ENCODE measurements around the gene KCND3.
"Not testable (repeated sequence)": the region's sequence is repeated elsewhere in the genome, so short reads cannot be mapped to it uniquely, and the experiment has no call there.

Gene KCND3

DNA sequence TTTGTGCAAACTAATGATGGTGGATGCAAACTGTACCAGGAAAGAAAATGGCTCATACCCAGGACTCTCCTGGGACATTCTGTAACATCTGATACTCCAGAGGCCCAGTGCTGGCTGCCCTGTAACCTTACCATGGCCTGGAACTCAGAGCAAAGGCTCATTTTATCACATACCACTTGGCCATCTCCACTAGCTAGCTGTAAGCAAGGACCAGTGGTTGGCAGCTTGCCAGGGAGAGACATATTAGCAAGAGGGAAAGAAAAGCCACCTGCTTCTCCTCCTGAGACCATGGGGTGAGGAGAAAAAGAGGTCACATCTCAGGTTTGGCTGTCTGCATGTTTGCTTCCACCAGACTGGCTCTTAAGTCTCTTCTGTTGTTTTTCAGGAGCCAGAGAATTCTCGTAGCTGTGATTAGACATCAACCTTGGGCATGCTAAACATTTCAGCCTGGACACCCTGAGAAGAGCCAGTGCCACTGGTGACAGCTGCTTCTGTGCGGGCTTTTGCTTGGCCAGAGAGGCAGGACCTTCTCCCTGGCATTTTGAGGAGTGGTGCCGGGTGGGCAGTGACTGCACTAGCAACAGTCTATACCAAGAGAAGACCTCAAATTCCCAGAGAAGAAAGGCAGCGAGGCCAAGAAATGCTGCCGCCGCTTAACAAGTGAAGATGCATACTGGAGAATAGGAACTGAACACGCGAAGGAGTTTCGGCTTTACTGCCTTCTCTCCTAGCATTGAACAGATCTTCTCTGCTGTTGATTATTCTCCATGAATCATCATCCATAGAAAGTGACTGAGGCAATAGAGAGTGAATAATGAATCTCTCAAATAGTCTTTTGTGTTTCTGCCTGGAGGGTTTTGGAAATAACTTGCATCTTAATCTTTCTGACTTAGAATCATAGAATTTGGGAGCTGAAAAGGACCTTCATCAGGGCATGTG, 243.5 kb downstream of the KCND3 start:
- Histone ChIP-seq H3K27ac (ENCODE audit: low read depth, low read length) (no peak overlapping the region), H3K36me3 (ENCODE audit: control insufficient read depth in 1 of 2, insufficient read depth in 2 of 2, low read length in 2 of 2) (no peaks in the 10 kb centered on the region), H3K4me1 (ENCODE audit: control insufficient read depth in 1 of 2, insufficient read depth in 2 of 2, low read length in 2 of 2) (no peaks in the 10 kb centered on the region), H3K4me3 (ENCODE audit: low read depth in 1 of 2, low read length in 2 of 2) (no peak overlapping the region), H3K9me3 (ENCODE audit: control insufficient read depth in 1 of 2, low read length in 2 of 2) (no peaks in the 10 kb centered on the region), H3K27me3 (ENCODE audit: control insufficient read depth in 1 of 2, insufficient read depth in 2 of 2, low read length in 2 of 2) (peaks cover 4 to 18% of the 10 kb centered on the region in 2 donors), H3K9ac (ENCODE audit: low read depth in 1 of 2, low read length in 2 of 2) (no peak overlapping the region)

DNA sequence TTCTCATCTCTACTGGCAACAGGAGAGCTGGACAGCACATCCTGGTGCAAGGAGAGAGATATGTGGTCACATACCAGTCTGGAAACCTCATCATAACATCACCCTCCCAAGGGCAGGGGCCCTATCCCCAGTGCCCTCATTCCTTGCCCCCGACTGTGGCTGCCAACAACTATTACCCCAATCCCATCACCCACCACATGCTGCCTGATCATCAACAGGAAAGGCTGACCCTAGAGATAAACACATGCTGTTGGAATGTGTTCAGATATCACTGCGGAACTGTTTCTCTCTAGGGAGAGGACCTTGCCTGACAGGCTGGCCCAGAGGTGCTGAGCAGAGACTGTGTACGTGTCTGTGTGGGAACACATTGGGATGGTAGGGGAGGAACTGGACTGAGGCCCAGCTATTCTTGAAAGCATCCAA, 245.8 kb downstream of the KCND3 start:
- Histone ChIP-seq H3K27me3 (ENCODE audit: control insufficient read depth in 1 of 2, insufficient read depth in 2 of 2, low read length in 2 of 2) (peaks cover 4 to 18% of the 10 kb centered on the region in 2 donors), H3K36me3 (ENCODE audit: control insufficient read depth in 1 of 2, insufficient read depth in 2 of 2, low read length in 2 of 2) (no peaks in the 10 kb centered on the region), H3K4me3 (ENCODE audit: low read depth in 1 of 2, low read length in 2 of 2) (no peak overlapping the region), H3K4me1 (ENCODE audit: control insufficient read depth in 1 of 2, insufficient read depth in 2 of 2, low read length in 2 of 2) (peaks cover 3 to 11% of the 10 kb centered on the region in 2 donors), H3K9ac (ENCODE audit: low read depth in 1 of 2, low read length in 2 of 2) (no peak overlapping the region), H3K9me3 (ENCODE audit: control insufficient read depth in 1 of 2, low read length in 2 of 2) (no peaks in the 10 kb centered on the region), H3K27ac (ENCODE audit: low read depth, low read length) (no peak overlapping the region)

DNA sequence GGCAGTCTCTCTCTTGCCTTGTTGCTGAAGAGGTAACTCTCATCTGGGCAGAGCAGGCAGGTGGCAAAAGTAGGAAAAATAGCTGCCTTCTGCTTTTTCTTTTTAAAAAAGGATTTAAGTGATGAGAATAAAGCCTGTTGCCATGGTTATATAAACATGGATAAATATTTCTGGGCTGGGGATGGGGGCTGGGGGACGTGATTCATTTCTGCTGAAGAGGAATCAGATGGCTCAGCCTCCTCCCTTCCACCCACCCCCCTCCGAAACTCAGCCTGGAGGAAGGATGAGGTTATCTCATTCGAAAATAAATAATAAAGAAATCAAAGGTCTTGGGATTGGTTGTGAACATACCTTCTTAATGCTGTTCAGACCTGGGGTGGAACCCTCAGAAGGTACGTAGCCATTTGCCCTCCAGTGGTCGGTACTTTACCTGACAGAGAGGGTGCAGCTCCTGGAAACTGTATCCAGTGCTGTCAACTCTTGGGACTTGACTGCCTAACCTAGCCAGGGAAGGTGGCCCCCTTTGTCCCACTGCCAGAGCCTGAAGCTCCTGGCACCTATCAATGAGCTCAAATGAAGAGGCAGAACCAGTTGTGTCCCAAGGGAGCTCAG, 246.4 kb downstream of the KCND3 start:
- H3K36me3 ChIP-seq (ENCODE audit: control insufficient read depth in 1 of 2, insufficient read depth in 2 of 2, low read length in 2 of 2) = no peaks in the 10 kb centered on the region
- H3K9ac ChIP-seq (ENCODE audit: low read depth in 1 of 2, low read length in 2 of 2) = no peak overlapping the region
- no peaks in the 10 kb centered on the region for H3K9me3 ChIP-seq (ENCODE audit: control insufficient read depth in 1 of 2, low read length in 2 of 2)
- H3K4me3 ChIP-seq (ENCODE audit: low read depth in 1 of 2, low read length in 2 of 2) = no peak overlapping the region
- H3K27ac ChIP-seq (ENCODE audit: low read depth, low read length) = no peak overlapping the region
- peaks cover 4 to 20% of the 10 kb centered on the region in 2 donors for H3K27me3 ChIP-seq (ENCODE audit: control insufficient read depth in 1 of 2, insufficient read depth in 2 of 2, low read length in 2 of 2)
- H3K4me1 ChIP-seq (ENCODE audit: control insufficient read depth in 1 of 2, insufficient read depth in 2 of 2, low read length in 2 of 2) = peaks cover 5 to 18% of the 10 kb centered on the region in 2 donors

DNA sequence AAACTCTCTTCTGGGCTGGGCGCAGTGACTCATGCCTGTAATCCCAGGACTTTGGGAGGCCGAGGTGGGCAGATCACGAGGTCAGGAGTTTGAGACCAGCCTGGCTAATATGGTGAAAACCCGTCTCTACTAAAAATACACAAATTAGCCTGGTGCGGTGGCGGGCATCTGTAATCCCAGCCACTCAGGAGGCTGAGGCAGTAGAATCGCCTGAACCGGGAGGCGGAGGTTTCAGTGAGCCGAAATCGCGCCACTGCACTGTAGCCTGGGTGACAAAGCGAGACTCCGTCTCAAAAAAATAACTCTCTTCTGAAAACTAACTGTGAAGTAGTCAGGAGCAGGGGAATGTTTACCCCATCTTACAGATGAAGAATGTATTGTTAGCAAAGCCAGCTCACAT, 247.2 kb downstream of the KCND3 start:
- H3K4me1 ChIP-seq (ENCODE audit: control insufficient read depth in 1 of 2, insufficient read depth in 2 of 2, low read length in 2 of 2) = peaks cover 12 to 24% of the 10 kb centered on the region in 2 donors
- H3K9me3 ChIP-seq (ENCODE audit: control insufficient read depth in 1 of 2, low read length in 2 of 2); H3K27ac ChIP-seq (ENCODE audit: low read depth, low read length); H3K4me3 ChIP-seq (ENCODE audit: low read depth in 1 of 2, low read length in 2 of 2); H3K36me3 ChIP-seq (ENCODE audit: control insufficient read depth in 1 of 2, insufficient read depth in 2 of 2, low read length in 2 of 2); H3K9ac ChIP-seq (ENCODE audit: low read depth in 1 of 2, low read length in 2 of 2): not testable (repeated sequence)
- peaks cover 4 to 22% of the 10 kb centered on the region in 2 donors for H3K27me3 ChIP-seq (ENCODE audit: control insufficient read depth in 1 of 2, insufficient read depth in 2 of 2, low read length in 2 of 2)

DNA sequence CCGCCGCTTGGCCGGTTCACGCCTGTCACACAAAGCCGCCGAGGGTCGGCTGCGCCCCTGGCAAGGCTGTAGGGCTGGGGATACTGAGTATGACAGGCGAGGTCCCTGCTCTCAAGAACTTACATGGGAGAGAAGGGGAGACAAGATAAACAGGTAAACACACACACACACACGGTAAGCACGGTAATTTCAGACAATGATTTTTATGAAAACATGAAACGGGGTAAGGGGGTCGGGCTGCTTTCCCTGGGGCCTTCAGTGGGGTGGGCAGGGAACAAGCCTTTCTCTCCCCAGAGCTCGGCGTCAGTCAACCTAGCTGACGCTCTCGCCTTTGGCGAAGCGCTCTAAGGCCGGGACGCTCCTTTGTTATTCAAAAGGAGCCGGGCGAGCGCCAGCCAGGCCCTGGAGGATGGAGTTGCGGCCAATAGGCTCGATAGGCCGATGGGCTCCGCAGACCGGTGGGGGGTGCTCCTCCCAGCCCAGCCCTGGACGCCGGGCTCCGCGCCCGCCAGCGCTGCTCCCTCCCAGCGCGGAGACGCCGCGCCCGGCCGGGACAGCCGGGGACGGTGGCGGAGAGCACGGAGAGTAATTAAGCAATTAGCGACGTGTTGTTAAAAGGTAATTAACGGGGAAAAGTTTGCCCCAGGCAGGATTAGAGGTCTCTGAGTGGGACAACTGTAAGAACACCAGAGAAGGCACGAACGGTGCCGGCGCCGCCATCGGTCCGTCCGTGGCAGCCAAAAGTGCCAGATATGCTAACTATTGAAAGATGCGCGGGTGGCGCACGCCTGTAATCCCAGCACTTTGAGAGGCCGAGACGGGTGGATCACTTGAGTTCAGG, 249.3 kb downstream of the KCND3 start:
- Histone ChIP-seq H3K27ac (ENCODE audit: low read depth, low read length) (peak overlapping the region; percentile 84), H3K4me1 (ENCODE audit: control insufficient read depth in 1 of 2, insufficient read depth in 2 of 2, low read length in 2 of 2) (peaks cover 24 to 26% of the 10 kb centered on the region in 2 donors)

DNA sequence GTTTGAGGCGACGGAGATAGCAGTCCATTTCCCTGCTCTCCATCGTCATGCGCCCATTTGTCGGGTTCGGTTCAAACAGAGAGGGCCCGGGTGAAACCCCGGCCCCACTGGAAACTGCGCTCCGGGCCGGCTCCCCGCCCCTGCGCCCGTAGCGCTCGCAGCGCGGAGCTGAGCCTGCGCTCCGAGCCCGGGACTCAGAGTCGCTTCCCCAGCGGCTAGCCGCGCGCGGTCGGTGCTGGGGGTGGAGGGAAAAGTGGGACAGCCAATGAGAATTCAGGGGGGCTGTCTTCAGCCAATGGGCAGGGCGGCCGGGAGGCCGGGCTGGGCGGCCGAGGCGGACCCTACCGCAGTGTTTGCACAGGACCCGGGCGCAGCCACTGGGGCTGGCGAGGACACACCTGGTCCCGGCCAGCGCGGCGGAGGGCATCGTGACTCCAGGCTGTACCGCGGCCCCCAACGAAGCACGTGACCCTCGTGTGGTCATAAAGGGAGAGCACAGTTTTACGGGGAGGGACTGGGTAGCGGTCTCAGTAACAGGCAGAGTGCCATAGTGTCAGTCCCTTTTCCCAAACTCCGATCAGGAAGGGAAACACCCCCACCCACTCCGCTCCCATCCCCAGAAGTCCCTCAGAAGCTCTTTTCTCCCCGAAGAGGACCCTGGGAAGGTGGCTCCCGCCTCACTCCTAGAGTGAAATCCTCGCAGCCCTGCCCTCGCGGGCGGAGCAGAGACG, 250.1 kb downstream of the KCND3 start, which contains the start of gene INKA2:
Gene INKA2, minus strand, starts transcription at position 202 of the 731 bp plus-strand sequence. Its CDS starts 153 bp downstream, at position 49.
- H3K4me3 ChIP-seq (ENCODE audit: low read depth in 1 of 2, low read length in 2 of 2) = peak within 1 kb of the TSS; percentile 81 to 84
- H3K27me3 ChIP-seq (ENCODE audit: control insufficient read depth in 1 of 2, insufficient read depth in 2 of 2, low read length in 2 of 2) = peaks cover 4 to 22% of the 10 kb centered on the region in 2 donors
- H3K4me1 ChIP-seq (ENCODE audit: control insufficient read depth in 1 of 2, insufficient read depth in 2 of 2, low read length in 2 of 2) = peaks cover 28 to 31% of the 10 kb centered on the region in 2 donors
- H3K36me3 ChIP-seq (ENCODE audit: control insufficient read depth in 1 of 2, insufficient read depth in 2 of 2, low read length in 2 of 2) = no peaks in the 10 kb centered on the region
- H3K9me3 ChIP-seq (ENCODE audit: control insufficient read depth in 1 of 2, low read length in 2 of 2) = no peaks in the 10 kb centered on the region
- H3K27ac ChIP-seq (ENCODE audit: low read depth, low read length) = peak within 1 kb of the TSS; percentile 84
- peak within 1 kb of the TSS; percentile 65 to 70 for H3K9ac ChIP-seq (ENCODE audit: low read depth in 1 of 2, low read length in 2 of 2)

More for the DNA sequence above, 249.3 kb downstream of the KCND3 start:
- Histone ChIP-seq H3K9me3 (ENCODE audit: control insufficient read depth in 1 of 2, low read length in 2 of 2) (no peaks in the 10 kb centered on the region), H3K4me3 (ENCODE audit: low read depth in 1 of 2, low read length in 2 of 2) (peak overlapping the region; percentile 81 to 84), H3K36me3 (ENCODE audit: control insufficient read depth in 1 of 2, insufficient read depth in 2 of 2, low read length in 2 of 2) (no peaks in the 10 kb centered on the region), H3K27me3 (ENCODE audit: control insufficient read depth in 1 of 2, insufficient read depth in 2 of 2, low read length in 2 of 2) (peaks cover 4 to 22% of the 10 kb centered on the region in 2 donors), H3K9ac (ENCODE audit: low read depth in 1 of 2, low read length in 2 of 2) (peak overlapping the region; percentile 44 to 70)

DNA sequence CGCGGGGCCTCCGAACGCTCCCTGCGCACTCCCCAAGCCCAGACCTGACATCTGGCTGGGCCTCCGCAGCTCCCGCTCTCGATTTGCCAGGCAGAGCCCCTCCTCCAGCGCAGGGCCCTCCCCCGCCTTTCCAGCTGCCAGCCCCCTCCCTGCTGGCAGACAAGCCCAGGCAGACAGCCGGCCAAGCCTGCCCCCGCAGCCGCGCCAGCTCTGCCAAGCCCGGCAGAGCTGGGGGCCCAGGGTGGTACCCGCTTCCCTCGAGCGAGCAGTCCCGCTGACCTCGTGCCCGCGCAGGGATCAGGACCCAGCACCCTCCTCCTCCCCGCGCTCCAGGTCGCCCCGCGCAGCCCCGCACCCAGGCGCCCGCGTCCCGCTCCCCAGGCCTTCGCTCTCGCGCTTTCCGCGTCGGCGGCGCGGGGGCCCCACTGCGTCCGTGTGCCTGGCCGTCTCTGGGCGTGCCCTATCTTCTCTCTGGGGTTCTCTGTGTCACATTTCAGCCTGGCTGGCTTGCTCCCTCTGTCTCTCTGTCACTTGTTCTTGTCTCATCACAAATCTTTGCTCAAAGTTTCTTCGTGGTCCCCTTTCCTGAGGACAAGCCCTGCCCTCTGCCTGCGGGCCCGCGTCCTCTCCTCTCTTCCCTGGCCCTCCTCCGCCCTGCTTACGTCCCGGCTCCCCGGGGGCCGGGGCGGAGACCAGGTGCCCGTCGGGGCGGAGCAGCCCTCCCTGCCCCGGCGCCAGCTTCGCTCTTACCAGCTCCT, 250.9 kb downstream of the KCND3 start:
- Histone ChIP-seq H3K4me3 (ENCODE audit: low read depth in 1 of 2, low read length in 2 of 2) (peak overlapping the region; percentile 81 to 84), H3K27ac (ENCODE audit: low read depth, low read length) (peak overlapping the region; percentile 84), H3K9me3 (ENCODE audit: control insufficient read depth in 1 of 2, low read length in 2 of 2) (no peaks in the 10 kb centered on the region), H3K9ac (ENCODE audit: low read depth in 1 of 2, low read length in 2 of 2) (peak overlapping the region; percentile 65 to 69), H3K36me3 (ENCODE audit: control insufficient read depth in 1 of 2, insufficient read depth in 2 of 2, low read length in 2 of 2) (no peaks in the 10 kb centered on the region), H3K27me3 (ENCODE audit: control insufficient read depth in 1 of 2, insufficient read depth in 2 of 2, low read length in 2 of 2) (peaks cover 4 to 19% of the 10 kb centered on the region in 2 donors), H3K4me1 (ENCODE audit: control insufficient read depth in 1 of 2, insufficient read depth in 2 of 2, low read length in 2 of 2) (peaks cover 35 to 37% of the 10 kb centered on the region in 2 donors)

DNA sequence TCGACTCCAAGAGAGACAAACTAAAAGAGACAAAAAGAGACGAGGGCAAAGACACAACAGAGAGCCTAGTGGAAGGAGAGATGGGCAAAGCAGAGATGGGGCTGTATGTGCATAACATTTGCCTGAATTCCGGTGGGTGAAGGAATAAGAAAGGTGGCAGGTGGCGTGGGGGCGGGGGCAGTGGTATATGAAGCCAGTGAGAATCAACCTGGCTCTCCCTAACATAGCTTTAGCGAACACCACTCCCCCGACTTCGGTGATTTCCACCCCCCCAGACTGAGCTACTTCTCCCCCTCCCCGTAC, 251.4 kb downstream of the KCND3 start:
- Histone ChIP-seq H3K27ac (ENCODE audit: low read depth, low read length) (no peak overlapping the region), H3K9me3 (ENCODE audit: control insufficient read depth in 1 of 2, low read length in 2 of 2) (no peaks in the 10 kb centered on the region), H3K4me3 (ENCODE audit: low read depth in 1 of 2, low read length in 2 of 2) (peak overlapping the region; percentile 81 to 84), H3K36me3 (ENCODE audit: control insufficient read depth in 1 of 2, insufficient read depth in 2 of 2, low read length in 2 of 2) (no peaks in the 10 kb centered on the region), H3K4me1 (ENCODE audit: control insufficient read depth in 1 of 2, insufficient read depth in 2 of 2, low read length in 2 of 2) (peaks cover 39 to 42% of the 10 kb centered on the region in 2 donors), H3K9ac (ENCODE audit: low read depth in 1 of 2, low read length in 2 of 2) (peak overlapping the region; percentile 65 to 69), H3K27me3 (ENCODE audit: control insufficient read depth in 1 of 2, insufficient read depth in 2 of 2, low read length in 2 of 2) (peaks cover 4 to 13% of the 10 kb centered on the region in 2 donors)

All from duodenal mucosa (tissue), 2 donors.